NCI-H524 (cell line): ENCODE data around the gene LACC1.

Source experiments
- DNase-seq, 2 experiments: peaks; one replicate each; lab custom pipeline; 2025; lab: John Stamatoyannopoulos, UW

Gene LACC1

GRCh38 chr13:43879755-43880181 lies at the start of gene LACC1:
Gene LACC1, plus strand, starts transcription at chr13:43879904. Its CDS starts 1,082 bp downstream, at chr13:43880986.
- no peak for DNase-seq

GRCh38 chr13:43830497-43830881 lies 49.2 kb upstream of the LACC1 start:
- DNase-seq: no peak

- no peak for DNase-seq
Observed at GRCh38 chr13:43831088-43831487, 48.6 kb upstream of the LACC1 start.

GRCh38 chr13:43835701-43836100 lies 44.0 kb upstream of the LACC1 start:
- peak; percentile 73 to 90 for DNase-seq

GRCh38 chr13:43838909-43839308 lies 40.8 kb upstream of the LACC1 start:
- DNase-seq: no peak

- no peak for DNase-seq
Observed at GRCh38 chr13:43846496-43847158, 33.1 kb upstream of the LACC1 start.

- no peak for DNase-seq
Observed at GRCh38 chr13:43848001-43848649, 31.6 kb upstream of the LACC1 start.

- no peak for DNase-seq
Observed at GRCh38 chr13:43850873-43851272, 28.8 kb upstream of the LACC1 start.

GRCh38 chr13:43852923-43853404 lies 26.7 kb upstream of the LACC1 start:
- no peak for DNase-seq

GRCh38 chr13:43861863-43862262 lies 17.8 kb upstream of the LACC1 start:
- no peak for DNase-seq

- DNase-seq: no peak
Observed at GRCh38 chr13:43864921-43865320, 14.8 kb upstream of the LACC1 start.

GRCh38 chr13:43865892-43866291 lies 13.8 kb upstream of the LACC1 start:
- DNase-seq: no peak

GRCh38 chr13:43872181-43872580 lies 7.5 kb upstream of the LACC1 start:
- DNase-seq: peak; percentile 76 to 86

- DNase-seq: peak in 1 of 2 experiments; percentile 40
Observed at GRCh38 chr13:43874504-43875092, 5.1 kb upstream of the LACC1 start.

GRCh38 chr13:43876366-43876765 lies 3.3 kb upstream of the LACC1 start:
- no peak for DNase-seq

- no peak for DNase-seq
Observed at GRCh38 chr13:43877326-43877725, 2.4 kb upstream of the LACC1 start.

GRCh38 chr13:43877766-43878165 lies 1.9 kb upstream of the LACC1 start:
- DNase-seq: no peak

- DNase-seq: peak; percentile 22 to 48
Observed at GRCh38 chr13:43878892-43879754, 581 bp upstream of the LACC1 start, which contains the start of gene CCDC122. Gene CCDC122, minus strand, starts transcription at chr13:43879740. Its CDS starts 10,364 bp downstream, at chr13:43869376.

- no peak for DNase-seq
Observed at GRCh38 chr13:43880214-43880855, 631 bp downstream of the LACC1 start.

GRCh38 chr13:43880926-43881325 lies 1.2 kb downstream of the LACC1 start:
- DNase-seq: no peak

GRCh38 chr13:43881580-43881979 lies 1.9 kb downstream of the LACC1 start:
- no peak for DNase-seq

- no peak for DNase-seq
Observed at GRCh38 chr13:43883631-43884030, 3.9 kb downstream of the LACC1 start.
